T-helper 22 cell (primary cell): ENCODE data around the gene AKAIN1.

Experiments used
- DNase-seq: peaks from one replicate; pipeline ENCODE4 v3.0.0-alpha.2; 2020; ENCODE audit warnings: low read depth

The AKAIN1 gene

DNA sequence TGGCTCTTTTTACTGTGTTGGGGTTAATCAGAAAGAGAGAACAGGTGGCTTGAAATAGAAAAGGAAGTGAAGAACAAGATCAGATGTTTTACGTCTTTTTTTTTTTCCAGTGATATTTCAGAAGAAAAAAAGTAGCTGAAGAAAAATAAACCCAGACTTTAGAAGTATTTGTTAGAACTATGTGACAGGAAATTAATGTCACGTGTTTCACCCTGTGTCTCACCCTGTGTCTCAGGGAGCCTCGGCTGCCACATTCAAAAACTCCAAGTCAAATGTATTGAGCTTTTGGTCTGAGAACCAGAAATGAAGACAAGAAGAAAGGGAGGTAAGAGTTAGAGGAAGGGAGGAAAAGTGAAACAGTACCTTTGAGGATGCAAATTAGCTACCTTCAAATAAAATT is 38.0 kb downstream of the AKAIN1 start:
- DNase-seq = no peak

DNA sequence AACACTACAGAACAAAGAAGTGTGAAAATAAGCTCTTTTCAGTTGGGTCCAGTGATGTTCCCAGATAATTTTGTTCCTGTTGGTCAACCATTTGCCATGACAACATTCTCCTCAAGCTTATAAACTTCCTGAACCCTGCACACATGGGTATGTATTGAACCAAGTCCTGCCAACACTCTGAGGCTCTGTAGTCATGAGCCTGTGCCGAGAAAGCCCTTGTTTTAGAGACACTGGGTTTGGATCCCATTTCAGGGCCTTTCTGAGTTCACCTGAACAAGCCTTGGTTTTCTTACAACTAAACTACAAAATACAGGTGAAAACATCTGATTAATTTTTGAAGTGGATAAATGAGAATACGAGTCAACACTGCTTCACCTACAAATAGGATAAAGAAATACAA is 38.5 kb downstream of the AKAIN1 start:
- no peak for DNase-seq

DNA sequence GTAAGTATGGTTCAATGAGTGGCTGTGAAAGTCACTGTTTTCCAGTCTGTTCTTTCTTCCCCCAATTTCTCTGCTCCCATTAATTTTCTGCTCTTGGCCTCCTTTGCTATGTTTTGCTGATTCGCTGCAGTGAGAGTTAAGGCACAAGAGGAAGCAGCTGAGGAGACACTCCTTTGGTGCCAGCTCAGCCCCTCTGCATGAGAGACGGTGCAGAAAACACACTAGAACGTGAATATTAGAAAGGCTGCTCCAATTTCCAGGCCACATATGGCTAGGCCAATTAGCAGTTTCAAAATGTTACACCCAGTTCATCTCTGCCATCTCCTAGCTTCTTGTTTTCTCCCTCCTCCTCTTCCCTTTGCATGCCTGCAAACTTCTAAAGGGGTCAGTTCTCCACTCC is 38.9 kb downstream of the AKAIN1 start:
- no peak for DNase-seq

DNA sequence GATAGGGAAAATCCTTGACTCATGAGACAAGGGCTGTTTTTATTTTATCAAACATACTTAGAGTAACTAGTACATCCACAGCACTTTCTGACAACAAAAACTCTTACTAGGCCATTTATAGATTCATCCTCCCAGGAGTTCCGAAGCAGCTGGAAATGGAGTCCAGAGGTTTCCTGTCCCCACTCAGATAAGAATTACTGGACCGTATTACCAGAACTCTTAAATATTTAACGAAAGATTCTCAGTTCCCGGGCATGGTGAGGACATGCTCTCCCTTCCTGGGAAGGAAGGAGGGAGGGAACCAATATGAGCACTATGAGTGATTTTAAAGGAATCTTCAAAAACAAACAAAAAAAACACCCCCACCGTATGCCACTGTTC is 41.2 kb downstream of the AKAIN1 start:
- DNase-seq = no peak

DNA sequence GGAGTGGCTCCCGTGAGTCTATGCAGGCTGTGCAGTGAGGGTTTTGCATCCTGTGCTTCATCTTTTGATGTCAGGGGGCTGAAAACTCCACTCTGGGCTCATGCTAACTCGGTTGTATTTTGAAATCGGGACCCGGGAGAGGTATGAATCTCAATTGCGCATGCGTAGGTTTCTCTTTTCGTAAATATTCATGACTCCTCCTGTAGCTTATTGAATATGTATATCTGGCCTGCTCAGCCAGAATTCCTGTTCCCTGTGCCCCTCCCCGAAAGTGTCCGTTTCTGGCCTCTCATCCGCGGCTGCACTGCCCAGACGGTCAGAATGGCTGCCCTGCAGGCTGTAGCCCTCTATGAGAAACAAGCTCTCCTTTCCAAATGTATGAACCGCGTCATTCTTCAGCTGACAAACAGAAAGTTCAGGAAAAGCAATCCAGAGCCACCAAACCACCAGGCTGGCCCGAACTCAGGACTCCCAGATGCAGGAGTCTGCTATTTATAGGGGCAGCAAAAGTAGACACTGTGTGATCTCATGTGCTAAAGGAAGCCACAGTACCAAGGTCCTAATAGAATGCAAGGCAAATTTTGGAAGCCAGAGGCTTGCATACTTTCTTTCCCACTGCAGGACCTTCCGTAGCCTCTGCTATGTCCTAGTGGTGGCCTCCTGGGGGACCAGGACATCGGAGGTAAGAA is 41.7 kb downstream of the AKAIN1 start:
- DNase-seq = no peak

DNA sequence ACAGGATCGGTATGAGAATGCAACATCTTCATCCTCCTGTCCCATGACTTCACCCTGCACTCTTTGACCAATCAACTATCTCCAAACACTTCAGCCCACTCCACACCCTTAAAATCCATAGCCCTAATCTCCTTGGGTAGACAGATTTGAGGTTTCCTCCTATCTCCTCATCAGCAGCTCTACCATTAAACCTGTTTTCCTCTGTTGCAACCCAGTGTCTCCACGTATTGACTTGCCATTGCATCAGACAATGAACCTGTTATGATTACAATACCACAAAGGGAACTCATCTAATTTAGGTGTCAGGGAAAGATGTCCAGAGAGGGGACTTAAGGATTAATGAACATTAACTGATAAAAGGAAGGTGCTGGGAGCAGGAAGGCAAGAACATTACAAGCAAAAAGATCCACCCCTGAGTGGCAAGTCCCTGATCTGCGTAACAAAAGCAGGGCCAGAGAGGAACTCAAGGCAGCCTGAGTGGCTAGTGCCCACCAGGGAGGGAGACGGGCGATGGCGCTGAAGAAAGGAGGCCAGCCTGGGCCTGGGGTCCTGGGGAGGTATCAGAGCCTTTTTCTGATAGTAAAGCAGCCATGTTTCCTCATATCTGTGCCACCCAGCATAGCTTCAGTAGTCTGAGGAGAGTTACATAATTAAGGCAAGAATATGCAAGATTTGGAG is 44.6 kb downstream of the AKAIN1 start:
- DNase-seq = no peak

DNA sequence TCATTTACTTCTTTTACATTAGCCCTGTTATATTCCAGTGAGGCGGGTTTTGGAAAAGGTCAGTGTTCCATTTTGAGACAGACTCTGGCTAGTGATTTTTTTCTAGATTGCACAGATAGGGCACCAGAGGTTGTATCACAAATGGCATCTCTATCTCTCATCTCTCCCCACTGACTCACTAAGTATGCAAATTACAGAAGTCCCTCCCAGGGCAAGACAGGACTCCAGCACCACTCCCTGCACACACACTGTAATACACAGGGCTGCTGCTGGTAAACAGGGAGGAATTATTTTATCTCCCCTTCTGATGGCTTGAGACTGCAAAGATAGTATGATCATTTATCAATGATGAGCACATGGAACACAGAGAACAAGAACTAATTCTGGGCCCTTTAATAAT is 46.2 kb downstream of the AKAIN1 start:
- DNase-seq = no peak

DNA sequence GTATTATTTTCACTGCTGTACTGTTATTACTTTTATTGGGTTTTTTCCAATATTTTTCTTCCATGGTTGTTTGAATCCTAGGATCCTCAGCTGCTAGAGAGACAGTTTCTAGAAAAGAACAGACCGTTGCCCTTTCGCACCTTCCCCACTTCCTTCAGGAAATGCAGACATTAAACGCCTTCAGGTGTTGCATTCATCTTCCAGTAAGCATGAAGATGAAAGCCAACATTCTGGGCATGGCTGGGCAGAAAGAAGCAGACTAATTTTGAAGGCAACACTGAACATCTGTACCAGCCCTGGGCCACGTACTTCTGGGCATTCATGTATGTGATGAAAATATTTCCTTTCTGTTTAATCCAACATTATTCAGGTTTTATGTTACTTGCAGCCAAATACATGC is 51.0 kb downstream of the AKAIN1 start:
- DNase-seq = no peak

DNA sequence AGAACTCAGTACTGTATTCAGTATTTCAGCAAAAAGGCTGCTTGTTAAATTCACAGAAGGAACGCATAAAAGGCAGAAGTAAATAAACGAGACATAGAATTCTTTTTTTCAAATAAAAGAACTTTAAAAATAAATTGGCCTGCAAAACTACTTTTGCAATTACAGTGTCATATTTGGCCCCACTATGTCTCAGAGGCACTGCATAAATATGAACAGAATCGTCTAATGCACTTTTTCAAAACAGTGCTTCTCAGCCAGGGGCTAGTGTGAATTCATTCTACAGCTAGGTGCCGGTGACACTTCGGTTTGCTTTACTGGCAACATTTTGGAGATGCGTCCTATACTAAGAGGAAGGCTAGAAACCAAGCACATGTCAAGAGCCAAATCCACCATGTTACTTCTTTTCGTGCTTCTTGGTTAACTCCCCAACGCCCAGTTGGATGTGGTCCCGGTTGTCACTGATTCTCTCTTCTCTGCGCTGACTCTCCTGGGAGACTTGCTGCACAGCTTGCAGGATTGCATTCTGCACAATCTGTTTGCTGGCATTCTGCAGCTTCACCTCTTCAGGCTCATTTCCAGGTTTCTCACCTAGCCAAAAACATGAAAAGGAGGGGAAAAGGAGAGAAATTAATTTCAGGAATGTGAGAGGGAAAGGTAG is 51.8 kb downstream of the AKAIN1 start:
- DNase-seq = no peak

DNA sequence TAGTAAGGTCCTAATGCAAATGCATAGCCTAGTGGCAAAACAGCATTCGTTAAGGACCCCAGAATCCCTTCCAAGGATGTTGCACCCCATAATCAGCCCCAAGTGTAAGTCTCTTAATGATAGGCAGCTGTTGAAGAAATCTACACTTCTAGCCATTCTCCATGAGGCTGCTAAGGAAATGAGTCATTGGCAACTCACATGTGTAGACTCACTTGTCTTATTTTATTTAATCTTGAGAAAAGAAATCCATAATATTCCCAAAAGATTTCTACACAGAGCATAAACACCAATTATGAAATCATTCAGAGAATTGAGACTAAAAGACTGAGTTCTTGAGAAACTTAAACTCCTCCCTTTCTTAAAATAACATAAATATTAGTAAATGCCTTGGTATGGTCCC is 52.4 kb downstream of the AKAIN1 start:
- no peak for DNase-seq

DNA sequence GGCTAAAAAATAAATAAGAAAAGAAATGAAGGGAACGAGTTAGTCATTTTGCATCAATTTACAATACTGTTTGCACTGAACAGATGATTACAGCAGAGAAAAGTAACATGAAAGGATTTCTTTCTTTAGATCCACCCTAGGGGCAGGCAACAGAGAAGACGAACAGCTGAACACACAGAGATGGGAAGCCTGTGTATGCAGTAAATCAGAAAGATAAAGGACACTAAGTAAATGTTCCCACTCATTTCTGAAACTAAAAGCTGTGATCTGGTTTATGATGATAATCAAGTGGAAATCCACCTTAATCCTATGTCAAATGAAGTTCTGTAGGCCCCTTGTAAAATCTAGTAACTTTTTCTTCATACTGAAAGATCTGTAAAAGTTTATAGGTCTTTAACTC is 54.2 kb downstream of the AKAIN1 start:
- no peak for DNase-seq

DNA sequence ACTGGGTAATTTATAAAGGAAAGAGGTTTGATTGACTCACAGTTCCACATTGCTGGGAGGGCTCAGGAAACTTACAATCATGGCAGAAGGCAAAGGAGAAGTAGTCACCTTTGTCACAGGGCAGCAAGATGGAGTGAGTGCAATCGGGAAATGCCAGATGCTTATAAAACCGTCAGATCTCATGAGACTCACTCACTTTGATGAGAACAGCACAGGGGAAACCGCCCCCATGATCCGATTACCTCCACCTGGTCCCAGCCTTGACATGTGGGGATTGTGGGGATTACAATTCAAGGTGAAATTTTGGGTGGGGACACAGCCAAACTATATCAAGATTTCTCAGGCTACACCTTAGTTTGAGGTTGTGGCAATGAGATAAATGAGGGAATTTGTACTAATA is 54.9 kb downstream of the AKAIN1 start:
- DNase-seq = no peak

DNA sequence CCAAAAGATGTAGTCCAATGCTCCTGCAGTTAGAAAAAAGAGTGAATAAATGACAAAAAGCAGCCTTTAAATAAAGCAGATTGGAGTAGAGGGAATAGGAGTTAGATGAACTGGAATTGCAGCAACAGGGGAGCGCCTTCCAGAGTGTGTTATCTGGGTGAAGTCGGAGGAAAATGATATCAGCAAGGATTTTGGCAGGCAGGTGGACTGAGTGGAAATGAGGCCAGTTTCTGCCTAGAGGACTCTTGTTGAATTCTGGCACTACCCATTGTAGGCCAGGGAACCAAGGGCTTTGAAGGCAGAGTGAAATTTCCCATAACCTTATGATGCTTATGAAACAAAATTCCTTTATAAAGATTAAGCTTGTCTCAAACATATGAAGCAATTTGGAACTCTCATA is 59.8 kb downstream of the AKAIN1 start:
- DNase-seq = no peak

DNA sequence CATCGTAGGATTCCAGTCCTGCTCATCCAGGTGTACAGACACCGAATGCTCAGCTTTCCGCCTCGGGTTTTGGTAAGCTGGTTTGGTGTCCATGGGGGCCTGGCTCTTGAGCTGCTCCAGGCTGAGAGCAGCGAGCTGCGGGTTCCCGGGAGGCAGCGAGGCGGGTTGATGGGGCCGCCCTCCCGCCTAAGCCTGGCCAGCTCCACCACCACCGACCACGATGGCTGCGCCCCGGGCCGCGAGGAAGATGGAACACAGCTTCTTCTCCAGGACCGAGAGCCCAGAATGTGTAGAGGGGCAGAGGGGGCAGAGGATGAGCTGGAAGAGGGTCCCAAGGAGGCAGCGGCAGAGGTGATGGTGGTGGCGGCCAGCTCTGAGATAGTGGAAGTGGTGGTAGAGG is 64.1 kb downstream of the AKAIN1 start:
- DNase-seq = no peak

DNA sequence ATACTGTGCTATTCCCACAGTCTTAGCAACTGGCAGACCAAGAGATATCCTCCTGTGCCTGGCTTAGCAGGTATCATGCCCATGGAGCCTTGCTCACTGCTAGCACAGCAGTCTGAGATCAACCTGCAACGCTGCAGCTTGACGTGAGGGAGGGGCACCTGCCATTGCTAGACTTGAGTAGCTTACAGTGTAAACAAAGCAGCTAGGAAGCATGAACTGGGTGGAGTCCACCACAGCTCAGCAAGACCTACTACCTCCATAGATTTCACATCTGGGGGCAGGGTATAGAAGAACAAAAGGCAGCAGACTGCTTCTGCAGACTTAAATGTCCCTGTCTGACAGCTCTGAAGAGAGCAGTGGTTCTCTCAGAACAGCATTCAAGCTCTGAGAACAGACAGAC is 74.8 kb downstream of the AKAIN1 start:
- no peak for DNase-seq

DNA sequence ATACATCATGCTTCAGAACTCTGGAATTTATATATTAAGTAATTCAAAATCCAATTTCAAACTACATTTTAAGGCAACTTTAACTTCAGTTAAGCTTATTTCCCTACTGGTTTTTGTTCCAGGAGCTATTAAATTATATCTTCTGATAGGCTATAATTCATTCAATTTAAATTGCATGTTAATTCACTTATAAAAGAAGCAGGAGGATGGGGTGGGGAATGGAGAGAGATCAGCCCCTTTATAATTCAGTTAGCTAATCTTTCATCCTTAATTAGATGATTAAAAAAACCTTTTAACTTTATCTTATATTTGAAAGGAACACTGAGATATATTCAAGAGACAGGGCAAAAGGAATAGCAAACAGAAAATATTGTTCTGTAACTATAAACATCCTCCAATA is 86.8 kb downstream of the AKAIN1 start:
- DNase-seq = no peak

DNA sequence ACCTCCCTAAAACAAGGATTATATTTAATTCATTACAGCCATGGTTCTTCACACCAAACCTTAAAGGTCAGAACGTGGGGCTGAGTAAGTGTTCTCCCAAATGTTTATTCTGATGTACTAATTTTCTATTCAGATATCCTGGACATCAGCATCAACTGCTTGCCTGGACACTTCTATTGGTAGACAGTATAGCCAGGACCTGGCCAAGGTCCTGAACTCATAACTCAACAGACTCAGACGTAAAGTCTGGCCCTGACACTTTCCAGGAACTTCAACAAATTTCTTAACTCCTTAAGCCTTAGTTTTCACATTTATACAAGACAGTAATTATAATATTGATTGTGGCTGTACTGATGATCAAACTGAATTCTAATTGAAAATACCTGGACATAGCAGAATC is 89.1 kb downstream of the AKAIN1 start:
- no peak for DNase-seq

DNA sequence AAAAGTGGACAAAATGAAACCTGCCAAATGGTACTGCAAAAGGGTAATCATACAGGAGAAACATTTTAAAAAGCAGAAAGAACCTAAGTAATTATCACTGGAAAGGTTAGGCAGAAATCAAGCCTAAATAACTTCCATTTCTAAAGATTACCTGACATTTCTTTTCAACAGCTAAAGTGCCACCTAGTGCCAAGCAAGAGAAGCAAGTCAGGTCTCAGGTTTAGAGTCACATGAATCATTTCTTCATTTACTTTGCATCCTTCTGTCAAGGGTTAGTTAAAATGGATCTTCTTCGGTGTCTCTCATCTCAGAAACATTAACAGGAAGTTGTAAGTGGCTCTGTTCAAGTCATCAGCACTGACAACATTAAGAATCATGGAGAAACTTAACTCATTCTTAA is 90.3 kb downstream of the AKAIN1 start:
- no peak for DNase-seq

DNA sequence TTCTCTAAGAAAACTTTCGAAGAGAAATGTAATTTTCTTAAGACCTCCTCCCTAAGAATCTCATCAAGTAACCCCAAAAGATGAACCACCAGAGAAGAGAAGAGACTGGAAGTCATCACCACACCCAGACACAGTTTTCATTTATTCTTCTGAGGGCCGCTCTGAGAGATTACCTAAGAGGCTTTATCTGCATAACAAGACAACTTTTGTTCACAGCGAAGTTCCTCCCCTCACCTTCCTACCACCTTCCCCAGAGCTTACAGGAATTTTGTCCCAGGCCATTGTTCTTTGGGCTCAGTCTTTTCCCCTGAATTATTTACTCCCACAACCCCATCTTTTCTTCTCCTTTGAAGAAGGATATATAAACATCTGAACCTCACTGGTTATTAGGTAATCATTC is 92.8 kb downstream of the AKAIN1 start:
- no peak for DNase-seq

DNA sequence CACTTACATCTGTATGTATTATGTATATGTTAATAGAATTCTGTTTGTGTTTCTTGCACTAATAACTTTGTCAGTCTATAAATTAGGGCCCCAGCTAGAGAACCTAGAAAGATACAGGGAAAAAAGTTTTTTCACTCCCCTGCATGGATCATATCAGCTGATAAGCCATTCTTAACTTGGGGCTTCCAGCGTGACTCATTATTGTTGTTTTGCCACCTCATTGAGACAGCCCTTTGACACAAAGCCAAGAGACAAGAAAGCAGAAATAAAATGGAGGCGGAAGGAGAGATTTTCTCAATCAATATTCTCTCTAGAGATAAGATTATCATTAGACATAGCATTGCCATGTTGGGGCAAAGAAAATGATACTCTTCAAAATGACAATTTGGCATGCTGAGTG is 93.4 kb downstream of the AKAIN1 start:
- DNase-seq = no peak

DNA sequence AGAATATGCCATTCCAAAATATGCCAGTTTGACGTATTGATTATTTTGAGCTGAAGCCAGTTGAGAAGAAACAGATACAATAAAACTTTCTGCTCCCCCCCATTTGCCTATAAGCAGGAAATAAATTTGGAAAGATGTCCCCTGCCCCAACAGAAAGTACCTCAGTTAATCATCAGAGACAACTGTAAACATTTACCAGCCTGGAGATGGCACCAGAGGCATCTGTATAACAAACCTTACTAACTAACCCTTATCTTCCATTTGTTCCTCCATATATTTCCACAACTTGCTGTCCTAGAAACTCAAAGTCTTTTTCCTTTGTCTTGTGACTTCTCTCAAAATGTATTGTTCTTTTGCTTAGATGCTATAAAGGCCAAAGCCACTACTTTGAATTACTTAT is 93.8 kb downstream of the AKAIN1 start:
- no peak for DNase-seq

DNA sequence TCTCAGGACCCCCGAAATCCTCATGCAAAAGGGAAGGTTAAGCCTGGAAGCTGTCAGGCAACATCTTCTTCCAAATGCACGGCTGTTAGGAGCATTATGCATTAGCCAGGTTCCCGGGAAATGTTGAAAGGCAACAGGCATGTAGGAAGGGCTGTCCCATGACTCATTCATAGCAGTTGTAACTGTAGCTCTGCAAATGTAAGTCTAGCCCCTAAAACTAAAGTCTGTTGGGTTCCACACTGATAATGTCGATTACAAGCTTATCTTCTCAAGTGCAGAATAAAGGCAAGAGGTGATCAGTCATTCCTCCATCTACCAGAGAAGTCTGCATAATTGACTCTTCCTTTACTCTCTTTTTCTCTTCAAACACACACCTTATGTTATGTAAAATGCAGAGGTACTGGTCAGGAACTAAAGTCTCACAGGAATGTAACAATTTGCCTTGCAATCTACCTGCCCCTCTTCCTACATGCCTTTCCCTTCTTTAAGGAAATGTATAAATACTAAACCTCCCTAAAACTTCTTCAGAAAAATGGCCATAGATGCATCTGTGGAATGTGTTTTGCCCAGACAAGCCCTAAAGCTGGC is 99.8 kb downstream of the AKAIN1 start:
- no peak for DNase-seq

DNA sequence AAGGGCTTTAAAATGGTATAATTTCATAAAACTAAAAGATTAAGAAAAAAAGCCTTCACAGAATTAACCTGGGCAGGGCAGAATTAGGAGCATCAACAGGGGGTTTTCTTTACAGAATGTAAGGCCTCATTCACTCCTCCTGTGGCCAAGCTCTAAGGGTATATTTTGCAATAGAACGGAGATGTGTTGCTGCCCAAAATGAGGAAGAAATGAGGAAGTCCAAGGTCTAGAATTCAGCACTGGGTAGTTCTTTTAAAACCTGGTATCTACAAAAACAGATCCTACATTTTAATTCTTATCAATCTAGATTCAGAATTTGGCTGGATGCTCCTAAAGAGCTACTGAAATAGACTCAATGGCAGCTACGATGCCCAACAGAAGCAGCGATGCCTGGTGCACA is 101.8 kb downstream of the AKAIN1 start:
- DNase-seq = no peak
